GM21825 (cell line): ENCODE data around the gene NOS1.
"Not testable (repeated sequence)": the region's sequence is repeated elsewhere in the genome, so short reads cannot be mapped to it uniquely, and the experiment has no call there.

Experiments used
- ATAC-seq: cut with Tn5 transposase; IDR thresholded peaks from one replicate; pipeline ENCODE4 v1.9.1; 2021; ENCODE audit warnings: mild to moderate bottlenecking, moderate library complexity; ENCODE audit not compliant: unreplicated experiment

Gene NOS1

DNA sequence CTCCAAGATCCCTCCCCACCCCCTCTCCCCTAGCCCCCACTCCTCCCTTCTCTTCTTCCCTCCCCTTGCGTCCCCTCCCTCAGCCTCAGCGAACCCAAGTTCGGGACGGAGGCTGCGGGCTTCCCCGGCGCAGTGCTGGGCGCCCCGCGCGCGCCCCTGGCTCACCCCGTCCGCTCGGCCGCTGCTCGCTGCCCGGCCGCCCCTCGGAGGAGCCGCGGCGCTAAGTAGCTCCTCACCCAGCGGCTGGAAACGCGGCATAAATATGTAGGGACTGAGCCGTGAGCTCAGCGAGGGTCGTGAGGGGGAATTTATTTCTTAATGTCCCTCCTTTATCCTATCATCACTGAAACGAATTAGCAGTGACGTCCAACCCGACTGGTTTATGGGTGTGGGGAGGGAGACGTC lies at the start of gene NOS1:
Gene NOS1, minus strand, starts transcription at position 280 of the 405 bp plus-strand sequence. CDS start 30,557 bp downstream, outside the sequence.
- no peak for ATAC-seq

GRCh38 chr12:117409286-117409685 lies 47.9 kb upstream of the NOS1 start:
- ATAC-seq, result no peak

- ATAC-seq, result no peak
Measured at GRCh38 chr12:117408161-117408791, 46.9 kb upstream of the NOS1 start.

DNA sequence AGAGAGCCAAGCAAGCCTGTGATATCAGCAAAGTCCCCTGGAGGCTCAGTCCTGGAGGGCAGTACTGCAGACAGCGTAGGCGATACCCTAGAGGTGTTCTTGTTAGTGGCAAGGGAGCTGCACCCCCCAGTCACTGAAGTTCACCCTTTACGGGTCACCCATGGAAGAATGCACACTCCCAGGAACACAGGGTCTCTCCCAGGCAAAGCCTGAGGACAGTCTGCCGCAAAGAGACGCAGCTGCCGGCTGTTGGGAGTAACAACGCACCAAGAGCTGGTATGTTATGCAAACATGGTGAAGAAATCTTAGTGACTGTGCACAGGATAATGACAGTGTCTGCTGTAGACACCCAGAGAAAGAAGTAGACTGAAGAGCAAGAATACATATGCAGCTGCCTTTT lies 43.5 kb upstream of the NOS1 start:
- no peak for ATAC-seq

DNA sequence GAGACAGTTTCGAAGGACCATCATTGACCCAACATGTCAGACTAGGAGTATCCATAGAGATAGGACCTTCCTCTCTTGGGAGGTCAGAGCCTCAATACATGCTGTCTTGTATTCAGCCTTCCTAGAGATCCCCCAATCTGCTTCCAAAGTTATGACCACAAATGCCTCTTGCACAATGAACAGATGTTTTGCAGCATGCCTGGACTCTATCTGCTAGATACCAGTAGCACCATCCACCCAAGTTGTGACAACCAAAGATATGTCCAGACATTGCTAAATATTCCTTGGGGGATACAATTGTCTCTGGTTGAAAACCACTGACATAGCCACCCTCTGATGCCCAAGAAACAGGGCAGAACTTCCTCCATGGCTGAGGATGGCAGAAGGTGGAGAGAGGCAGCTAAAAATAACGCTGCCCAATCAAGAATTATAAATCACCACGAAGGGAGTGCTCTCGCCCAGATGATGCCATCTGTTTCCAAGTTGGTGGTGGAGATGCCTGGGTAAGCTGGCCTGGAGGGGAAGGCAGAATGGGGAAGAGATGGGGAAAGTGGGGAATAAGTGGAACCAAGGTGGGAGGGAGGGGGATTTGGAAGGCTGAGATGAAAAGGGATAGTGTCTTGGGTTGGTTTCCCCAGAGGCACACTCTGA lies 42.9 kb upstream of the NOS1 start:
- ATAC-seq, result no peak

DNA sequence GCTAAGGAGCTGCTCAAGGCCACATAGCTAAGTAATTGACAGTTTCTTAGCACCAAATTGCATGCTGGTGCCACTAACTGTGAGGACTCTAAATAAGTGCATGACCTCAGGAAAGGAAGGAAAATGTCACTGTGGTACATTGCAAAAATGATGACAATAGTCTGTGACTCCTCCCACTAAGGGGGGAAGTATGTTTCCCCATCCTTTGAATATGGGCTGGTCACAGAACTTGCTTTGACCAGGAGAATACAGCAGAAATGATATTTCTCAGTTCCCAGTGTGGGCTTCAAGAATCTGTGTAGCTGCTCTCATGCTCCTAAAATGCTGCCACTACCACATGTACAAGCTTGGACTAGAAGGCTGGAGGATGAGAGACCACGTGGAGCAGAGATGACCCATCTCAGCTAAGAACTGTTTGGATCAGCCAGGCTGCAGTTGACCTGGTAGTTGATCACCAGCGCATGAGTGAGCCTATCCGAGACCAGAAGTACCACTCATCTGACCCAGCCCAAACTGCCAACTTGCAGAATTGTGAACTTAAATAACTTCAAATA lies 42.2 kb upstream of the NOS1 start:
- ATAC-seq, result no peak

- no peak for ATAC-seq
Measured at GRCh38 chr12:117402363-117402762, 40.9 kb upstream of the NOS1 start.

- no peak for ATAC-seq
Measured at GRCh38 chr12:117400912-117401311, 39.5 kb upstream of the NOS1 start.

- ATAC-seq, result not testable (repeated sequence)
Measured at GRCh38 chr12:117398482-117398881, 37.1 kb upstream of the NOS1 start.

- ATAC-seq, result no peak
Measured at GRCh38 chr12:117395766-117396165, 34.3 kb upstream of the NOS1 start.

DNA sequence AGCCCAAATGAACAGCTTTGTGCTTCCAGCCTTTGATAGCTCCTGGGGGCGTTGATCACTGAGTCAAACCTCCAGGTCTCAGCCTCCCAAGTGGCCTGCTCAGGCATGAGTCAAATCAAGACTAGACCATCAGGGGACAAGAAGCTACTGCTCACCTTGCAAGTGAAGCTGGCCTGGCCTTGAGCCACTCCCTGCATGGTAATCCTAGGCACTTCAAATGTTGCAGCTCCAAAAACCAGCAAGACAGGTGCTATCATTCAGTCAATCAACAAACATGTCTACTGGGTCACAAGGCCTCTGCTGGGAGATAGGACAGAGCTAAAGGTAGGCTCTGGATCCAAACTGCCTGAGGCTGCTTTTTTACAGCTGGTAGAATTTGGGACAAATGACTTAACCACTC lies 33.1 kb upstream of the NOS1 start:
- no peak for ATAC-seq

- ATAC-seq, result no peak
Measured at GRCh38 chr12:117393656-117394055, 32.2 kb upstream of the NOS1 start.

- no peak for ATAC-seq
Measured at GRCh38 chr12:117390866-117391265, 29.4 kb upstream of the NOS1 start.

- no peak for ATAC-seq
Measured at GRCh38 chr12:117388951-117389446, 27.6 kb upstream of the NOS1 start.

- ATAC-seq, result no peak
Measured at GRCh38 chr12:117387832-117388231, 26.4 kb upstream of the NOS1 start.

- no peak for ATAC-seq
Measured at GRCh38 chr12:117384735-117385134, 23.3 kb upstream of the NOS1 start.

DNA sequence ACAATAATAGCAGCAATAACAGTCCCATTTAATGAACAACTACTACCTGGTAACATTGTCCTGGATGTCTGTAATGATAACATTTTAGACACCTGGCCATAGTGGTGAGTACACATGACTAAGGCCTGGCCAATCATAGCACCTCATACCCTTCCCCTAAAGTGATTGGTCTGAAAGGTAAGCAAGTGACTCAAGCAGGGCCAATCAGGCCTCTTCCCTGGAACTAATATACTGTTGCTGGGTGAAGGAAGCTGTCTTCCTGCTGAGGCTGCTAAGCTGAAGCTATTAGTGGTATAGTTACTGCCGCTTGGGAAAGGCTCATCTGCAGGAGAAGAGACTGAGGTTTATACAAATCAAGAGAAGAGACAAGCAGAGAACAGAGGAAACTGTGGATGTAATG lies 18.7 kb upstream of the NOS1 start:
- ATAC-seq, result no peak

GRCh38 chr12:117377758-117378157 lies 16.3 kb upstream of the NOS1 start:
- no peak for ATAC-seq

DNA sequence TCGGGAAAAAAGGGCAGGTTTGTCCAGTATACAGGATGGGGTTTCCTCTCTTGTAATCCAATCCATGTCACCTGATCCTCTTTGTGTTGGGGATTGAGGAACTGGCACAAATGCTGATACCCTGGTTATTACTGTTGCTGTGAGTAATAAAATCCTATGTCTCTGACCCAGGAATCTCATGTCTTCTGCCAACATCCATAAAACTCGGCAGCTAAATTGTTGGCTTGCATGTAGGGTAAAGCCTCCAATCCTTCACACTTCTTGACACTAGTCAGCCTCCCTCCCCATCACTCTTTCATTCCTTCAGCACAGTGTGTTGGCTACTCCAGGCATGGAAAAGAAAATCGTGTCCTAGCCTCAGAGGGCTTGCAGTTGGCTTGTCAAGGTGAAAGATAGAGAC lies 9.2 kb upstream of the NOS1 start:
- no peak for ATAC-seq

- not testable (repeated sequence) for ATAC-seq
Measured at GRCh38 chr12:117370000-117370399, 8.6 kb upstream of the NOS1 start.

DNA sequence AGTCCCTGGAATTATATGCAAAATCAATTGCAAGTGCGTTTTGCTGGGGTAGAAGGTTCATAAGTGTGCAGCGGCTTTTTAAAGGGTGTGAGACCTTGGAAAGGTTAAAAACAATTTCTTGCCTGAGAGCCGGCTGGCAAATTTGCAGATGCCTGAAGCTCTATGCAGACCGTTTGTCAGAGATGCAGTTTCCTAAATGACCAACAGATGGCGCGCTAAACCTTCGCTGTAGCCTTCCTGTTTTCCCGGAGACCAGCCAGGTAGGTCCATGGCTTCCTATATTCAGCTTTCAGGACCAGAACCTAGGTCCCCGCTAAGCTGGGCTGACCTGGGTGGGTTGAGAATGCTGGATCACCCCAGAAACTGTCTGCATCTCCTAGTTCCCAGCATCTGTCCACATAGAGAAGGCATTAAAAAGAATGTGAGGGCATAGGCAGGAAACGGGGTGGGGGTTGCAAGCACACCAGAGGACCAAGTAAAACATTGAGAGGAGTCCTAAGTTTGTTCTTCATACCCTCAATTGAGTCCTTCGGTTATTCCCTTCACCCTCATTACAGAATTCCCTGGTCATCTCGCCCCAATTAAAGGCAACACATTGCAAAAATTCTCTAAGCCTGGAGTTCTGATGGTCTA lies 5.7 kb upstream of the NOS1 start:
- no peak for ATAC-seq
